ENCODE data around the gene MS4A18.
"Not testable (repeated sequence)": the region's sequence is repeated elsewhere in the genome, so short reads cannot be mapped to it uniquely, and the experiment has no call there.

Gene MS4A18

DNA sequence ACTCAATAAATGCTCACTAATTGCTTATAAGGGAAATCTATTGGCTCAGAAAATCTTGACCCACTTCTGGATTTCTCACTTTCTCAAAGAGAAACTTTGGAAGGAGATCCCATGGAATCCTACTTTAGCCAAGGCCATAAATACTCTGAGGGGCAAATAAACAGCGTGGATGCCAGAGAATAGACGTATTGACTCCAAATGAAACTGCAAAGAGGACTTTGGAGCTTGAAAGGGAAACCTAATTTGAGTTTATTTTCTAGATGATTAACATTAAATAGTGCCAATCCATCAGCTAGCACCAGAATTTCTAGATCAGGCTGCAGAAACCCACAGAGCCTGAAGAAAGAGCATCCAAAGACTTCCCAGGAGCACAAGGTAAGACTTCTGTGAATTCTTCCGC, at the start of gene MS4A18:
MS4A18 (plus strand) TSS at position 301 of the 400 bp plus-strand sequence.
- no peak within 1 kb of the TSS for H3K27ac ChIP-seq (ENCODE audit: low read depth, low read length, poor library complexity, severe bottlenecking)
- no peaks in the 10 kb centered on the region for H4K20me1 ChIP-seq (ENCODE audit: insufficient read depth, low read length)
- no peaks in the 10 kb centered on the region for H3K4me1 ChIP-seq (ENCODE audit: insufficient read depth, low read length, severe bottlenecking)
- H3K4me3 ChIP-seq (ENCODE audit: low read depth, low read length, poor library complexity, severe bottlenecking), result no peak within 1 kb of the TSS
- H2AFZ ChIP-seq (ENCODE audit: low read length), result no peak within 1 kb of the TSS
- no peaks in the 10 kb centered on the region for H3F3A ChIP-seq (ENCODE audit: insufficient read depth, low read length)
- no peaks in the 10 kb centered on the region for H3K79me2 ChIP-seq (ENCODE audit: insufficient read depth, low read length)
- no peaks in the 10 kb centered on the region for H3K9me2 ChIP-seq (ENCODE audit: low read depth, low read length)
- no peak within 1 kb of the TSS for H3K9ac ChIP-seq (ENCODE audit: low read length)
- no peak within 1 kb of the TSS for H3K4me2 ChIP-seq (ENCODE audit: low read length)
- H3K9me3 ChIP-seq (ENCODE audit: low read length), result no peaks in the 10 kb centered on the region
- H3K27me3 ChIP-seq (ENCODE audit: insufficient read depth, low read length), result peaks cover 1% of the 10 kb centered on the region; the same call in 1 of the 2 replicates
- TF ChIP-seq CTCF (IDR thresholded peaks at IDR 0.05; ENCODE audit: low read length), result no peak
- no peak for TF ChIP-seq EZH2 (IDR thresholded peaks at IDR 0.05; ENCODE audit: borderline replicate concordance, low read length)
- H3K36me3 ChIP-seq (ENCODE audit: insufficient read depth, low read length), result no peaks in the 10 kb centered on the region

GRCh38 chr11:60678231-60678630, 46.3 kb upstream of the MS4A18 start:
- H3K4me3 ChIP-seq (ENCODE audit: low read depth, low read length, poor library complexity, severe bottlenecking); H2AFZ ChIP-seq (ENCODE audit: low read length); H3K4me2 ChIP-seq (ENCODE audit: low read length); H3K4me1 ChIP-seq (ENCODE audit: insufficient read depth, low read length, severe bottlenecking); H3K79me2 ChIP-seq (ENCODE audit: insufficient read depth, low read length); H3K27me3 ChIP-seq (ENCODE audit: insufficient read depth, low read length); H4K20me1 ChIP-seq (ENCODE audit: insufficient read depth, low read length); H3K9me2 ChIP-seq (ENCODE audit: low read depth, low read length); H3K36me3 ChIP-seq (ENCODE audit: insufficient read depth, low read length); H3K9ac ChIP-seq (ENCODE audit: low read length); H3K27ac ChIP-seq (ENCODE audit: low read depth, low read length, poor library complexity, severe bottlenecking); H3F3A ChIP-seq (ENCODE audit: insufficient read depth, low read length); H3K9me3 ChIP-seq (ENCODE audit: low read length): not testable (repeated sequence)

GRCh38 chr11:60679879-60680278, 44.6 kb upstream of the MS4A18 start:
- Histone ChIP-seq H3K9me2 (ENCODE audit: low read depth, low read length) (no peaks in the 10 kb centered on the region), H3K9me3 (ENCODE audit: low read length) (no peaks in the 10 kb centered on the region), H3K9ac (ENCODE audit: low read length) (no peak overlapping the region), H3K27ac (ENCODE audit: low read depth, low read length, poor library complexity, severe bottlenecking) (no peak overlapping the region), H3K4me1 (ENCODE audit: insufficient read depth, low read length, severe bottlenecking) (no peaks in the 10 kb centered on the region), H3F3A (ENCODE audit: insufficient read depth, low read length) (no peaks in the 10 kb centered on the region), H3K4me2 (ENCODE audit: low read length) (no peak overlapping the region), H2AFZ (ENCODE audit: low read length) (no peak overlapping the region), H4K20me1 (ENCODE audit: insufficient read depth, low read length) (no peaks in the 10 kb centered on the region), H3K36me3 (ENCODE audit: insufficient read depth, low read length) (no peaks in the 10 kb centered on the region), H3K27me3 (ENCODE audit: insufficient read depth, low read length) (no peaks in the 10 kb centered on the region), H3K79me2 (ENCODE audit: insufficient read depth, low read length) (no peaks in the 10 kb centered on the region), H3K4me3 (ENCODE audit: low read depth, low read length, poor library complexity, severe bottlenecking) (no peak overlapping the region)
- no peak for TF ChIP-seq EZH2 (IDR thresholded peaks at IDR 0.05; ENCODE audit: borderline replicate concordance, low read length)
- TF ChIP-seq CTCF (IDR thresholded peaks at IDR 0.05; ENCODE audit: low read length), result no peak

DNA sequence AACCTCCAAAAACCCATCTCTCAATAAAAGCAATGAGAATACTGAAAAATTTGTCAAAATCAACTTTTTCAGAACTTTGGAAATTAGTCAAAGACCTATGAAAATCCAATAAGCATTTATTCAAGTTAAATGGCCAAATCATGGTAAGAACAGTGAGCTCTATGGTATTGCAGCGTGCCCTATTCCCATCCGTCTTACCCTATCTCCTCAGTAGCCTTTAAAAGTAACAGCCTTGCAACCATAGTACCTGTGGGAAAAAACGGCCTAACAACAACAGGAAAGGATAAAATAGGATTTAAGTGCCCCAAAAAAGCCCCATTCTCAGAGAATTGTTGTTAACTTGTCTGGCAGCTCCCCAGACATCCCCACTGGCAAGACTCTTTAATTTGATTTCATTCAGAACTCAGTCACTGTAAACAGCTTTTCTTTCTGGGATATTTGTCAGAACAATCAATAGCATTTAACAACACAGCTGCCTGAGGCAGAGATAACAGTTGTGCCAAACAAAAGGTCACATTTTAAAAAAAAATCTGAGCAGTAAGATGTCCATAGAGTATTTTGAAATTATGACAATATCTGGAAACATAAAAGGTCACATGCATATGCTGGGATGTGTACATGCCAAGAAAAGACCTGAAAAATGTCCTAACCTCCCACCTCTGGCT, 43.9 kb upstream of the MS4A18 start:
- TF ChIP-seq CTCF (IDR thresholded peaks at IDR 0.05; ENCODE audit: low read length), result no peak
- TF ChIP-seq EZH2 (IDR thresholded peaks at IDR 0.05; ENCODE audit: borderline replicate concordance, low read length), result no peak

DNA sequence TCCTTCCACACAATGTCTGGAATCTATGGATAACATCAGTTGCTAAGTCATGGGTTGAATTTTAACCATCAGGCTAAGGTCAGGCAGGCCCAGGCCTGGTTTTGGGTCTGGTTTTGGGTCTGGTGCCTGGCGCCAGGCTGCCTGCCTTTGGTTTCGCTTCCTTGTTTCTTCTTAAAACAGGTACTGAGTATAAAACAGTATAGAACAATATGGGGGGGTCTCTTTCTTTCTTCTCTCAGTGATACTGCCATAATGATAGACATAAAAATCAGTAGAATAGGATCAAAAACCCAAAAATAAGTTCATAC, 40.0 kb upstream of the MS4A18 start:
- not testable (repeated sequence) for H2AFZ ChIP-seq (ENCODE audit: low read length); H3K27me3 ChIP-seq (ENCODE audit: insufficient read depth, low read length); H4K20me1 ChIP-seq (ENCODE audit: insufficient read depth, low read length); H3K79me2 ChIP-seq (ENCODE audit: insufficient read depth, low read length); H3K4me3 ChIP-seq (ENCODE audit: low read depth, low read length, poor library complexity, severe bottlenecking); H3K9ac ChIP-seq (ENCODE audit: low read length); H3K4me1 ChIP-seq (ENCODE audit: insufficient read depth, low read length, severe bottlenecking); H3K27ac ChIP-seq (ENCODE audit: low read depth, low read length, poor library complexity, severe bottlenecking); H3K9me2 ChIP-seq (ENCODE audit: low read depth, low read length); H3K9me3 ChIP-seq (ENCODE audit: low read length); H3K36me3 ChIP-seq (ENCODE audit: insufficient read depth, low read length); H3K4me2 ChIP-seq (ENCODE audit: low read length); H3F3A ChIP-seq (ENCODE audit: insufficient read depth, low read length)

More for the DNA sequence above, 43.9 kb upstream of the MS4A18 start:
- Histone ChIP-seq H2AFZ (ENCODE audit: low read length) (no peak overlapping the region), H3K9ac (ENCODE audit: low read length) (no peak overlapping the region), H3K79me2 (ENCODE audit: insufficient read depth, low read length) (no peaks in the 10 kb centered on the region), H4K20me1 (ENCODE audit: insufficient read depth, low read length) (no peaks in the 10 kb centered on the region), H3K4me2 (ENCODE audit: low read length) (no peak overlapping the region), H3K27me3 (ENCODE audit: insufficient read depth, low read length) (no peaks in the 10 kb centered on the region), H3K9me3 (ENCODE audit: low read length) (no peaks in the 10 kb centered on the region), H3K4me3 (ENCODE audit: low read depth, low read length, poor library complexity, severe bottlenecking) (no peak overlapping the region), H3K36me3 (ENCODE audit: insufficient read depth, low read length) (no peaks in the 10 kb centered on the region), H3K4me1 (ENCODE audit: insufficient read depth, low read length, severe bottlenecking) (no peaks in the 10 kb centered on the region), H3F3A (ENCODE audit: insufficient read depth, low read length) (no peaks in the 10 kb centered on the region), H3K9me2 (ENCODE audit: low read depth, low read length) (no peaks in the 10 kb centered on the region), H3K27ac (ENCODE audit: low read depth, low read length, poor library complexity, severe bottlenecking) (no peak overlapping the region)

All from OCI-LY1 (cell line).